GM20000 (cell line): Measurements from ENCODE around the gene GET4.
"Not testable (repeated sequence)": the region's sequence is repeated elsewhere in the genome, so short reads cannot be mapped to it uniquely, and the experiment has no call there.

Experiments
- DNase-seq: peaks from one replicate; pipeline ENCODE4 v3.0.0; 2012; ENCODE audit warnings: low spot score
- TF ChIP-seq, protein P1 (sequence below): IDR thresholded peaks from 2 replicates; pipeline ENCODE4 v1.5.1; 2012; ENCODE audit warnings: mild to moderate bottlenecking, control low read depth; ENCODE audit errors: extremely low read depth, missing control alignments

Gene GET4

GRCh38 chr7:937856-938484, 61.6 kb downstream of the GET4 start:
- TF ChIP-seq, protein P1, sequence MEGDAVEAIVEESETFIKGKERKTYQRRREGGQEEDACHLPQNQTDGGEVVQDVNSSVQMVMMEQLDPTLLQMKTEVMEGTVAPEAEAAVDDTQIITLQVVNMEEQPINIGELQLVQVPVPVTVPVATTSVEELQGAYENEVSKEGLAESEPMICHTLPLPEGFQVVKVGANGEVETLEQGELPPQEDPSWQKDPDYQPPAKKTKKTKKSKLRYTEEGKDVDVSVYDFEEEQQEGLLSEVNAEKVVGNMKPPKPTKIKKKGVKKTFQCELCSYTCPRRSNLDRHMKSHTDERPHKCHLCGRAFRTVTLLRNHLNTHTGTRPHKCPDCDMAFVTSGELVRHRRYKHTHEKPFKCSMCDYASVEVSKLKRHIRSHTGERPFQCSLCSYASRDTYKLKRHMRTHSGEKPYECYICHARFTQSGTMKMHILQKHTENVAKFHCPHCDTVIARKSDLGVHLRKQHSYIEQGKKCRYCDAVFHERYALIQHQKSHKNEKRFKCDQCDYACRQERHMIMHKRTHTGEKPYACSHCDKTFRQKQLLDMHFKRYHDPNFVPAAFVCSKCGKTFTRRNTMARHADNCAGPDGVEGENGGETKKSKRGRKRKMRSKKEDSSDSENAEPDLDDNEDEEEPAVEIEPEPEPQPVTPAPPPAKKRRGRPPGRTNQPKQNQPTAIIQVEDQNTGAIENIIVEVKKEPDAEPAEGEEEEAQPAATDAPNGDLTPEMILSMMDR: no peak
- no peak for DNase-seq

- DNase-seq: no peak
- TF ChIP-seq, protein P1: no peak
Observed at GRCh38 chr7:938546-939185, 62.3 kb downstream of the GET4 start.

DNA sequence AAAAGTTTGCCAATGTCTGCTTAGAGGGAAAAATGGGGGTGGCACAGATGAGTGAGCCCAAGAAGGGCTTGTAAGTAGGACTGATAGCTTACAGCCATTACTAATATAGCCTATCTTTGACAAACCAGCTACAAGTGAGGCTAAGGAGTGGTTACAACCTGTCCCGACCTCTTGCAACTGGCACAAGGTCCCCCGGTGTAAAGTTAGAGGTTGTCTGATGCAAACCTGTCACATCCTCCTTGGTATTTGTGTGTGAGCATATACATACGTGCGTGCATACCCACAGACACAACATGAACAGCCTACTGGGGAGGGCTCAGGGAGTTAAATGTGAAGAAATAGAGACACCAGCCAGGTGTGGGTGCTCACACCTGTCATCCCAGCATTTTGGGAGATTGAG, 63.5 kb downstream of the GET4 start:
- DNase-seq: no peak
- TF ChIP-seq, protein P1: no peak

DNA sequence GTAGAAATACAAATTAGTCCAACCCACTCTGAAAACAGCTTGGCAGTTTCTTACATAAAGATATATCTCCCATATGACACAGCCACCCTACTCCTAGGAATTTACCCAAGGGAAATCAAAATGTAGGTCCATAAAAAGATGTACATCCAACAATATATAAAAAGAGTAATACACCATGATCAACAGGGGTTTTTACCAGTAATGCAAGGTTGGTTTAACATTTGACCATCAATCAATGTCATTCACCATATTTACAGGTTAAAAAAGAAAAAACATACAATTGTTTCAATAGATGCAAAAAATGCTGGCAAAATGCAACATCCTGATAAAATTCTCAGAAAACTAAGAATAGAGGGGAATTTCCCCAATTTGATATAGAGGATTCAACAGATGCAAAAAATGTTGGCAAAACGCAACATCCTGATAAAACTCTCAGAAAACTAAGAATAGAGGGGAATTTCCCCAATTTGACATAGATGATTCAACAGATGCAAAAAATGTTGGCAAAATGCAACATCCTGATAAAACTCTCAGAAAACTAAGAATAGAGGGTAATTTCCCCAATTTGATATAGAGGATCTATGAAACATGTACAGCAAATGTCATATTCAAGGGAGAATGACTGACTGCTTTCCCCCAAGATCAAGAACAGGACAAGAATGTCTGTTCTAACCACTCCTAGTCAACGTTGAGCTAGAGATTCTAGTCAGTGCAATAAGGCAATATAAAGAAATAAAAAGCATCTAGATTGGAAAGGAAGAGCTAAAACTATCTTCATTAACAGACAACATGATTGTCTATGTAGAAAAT, 64.5 kb downstream of the GET4 start:
- no peak for DNase-seq
- TF ChIP-seq, protein P1: no peak

DNA sequence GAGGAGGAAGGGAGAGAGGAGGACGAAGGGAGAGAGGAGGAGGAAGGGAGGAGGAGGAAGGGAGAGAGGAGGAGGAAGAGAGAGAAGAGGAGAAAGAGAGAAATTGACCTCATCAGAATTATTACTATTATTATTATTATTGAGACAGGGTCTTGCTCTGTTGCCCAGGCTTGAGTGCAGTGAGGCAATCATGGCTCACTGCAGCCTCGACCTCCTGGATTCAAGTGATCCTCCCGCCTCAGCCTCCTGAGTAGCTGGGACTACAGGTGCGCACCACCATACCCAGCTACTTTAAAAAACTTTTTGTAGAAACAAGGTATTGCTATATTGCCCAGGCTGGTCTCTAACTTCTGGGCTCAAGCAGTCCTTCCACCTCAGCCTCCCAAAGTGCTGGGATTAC, 67.4 kb downstream of the GET4 start:
- not testable (repeated sequence) for DNase-seq

- DNase-seq: no peak
- TF ChIP-seq, protein P1: no peak
Observed at GRCh38 chr7:944744-945143, 68.4 kb downstream of the GET4 start.

DNA sequence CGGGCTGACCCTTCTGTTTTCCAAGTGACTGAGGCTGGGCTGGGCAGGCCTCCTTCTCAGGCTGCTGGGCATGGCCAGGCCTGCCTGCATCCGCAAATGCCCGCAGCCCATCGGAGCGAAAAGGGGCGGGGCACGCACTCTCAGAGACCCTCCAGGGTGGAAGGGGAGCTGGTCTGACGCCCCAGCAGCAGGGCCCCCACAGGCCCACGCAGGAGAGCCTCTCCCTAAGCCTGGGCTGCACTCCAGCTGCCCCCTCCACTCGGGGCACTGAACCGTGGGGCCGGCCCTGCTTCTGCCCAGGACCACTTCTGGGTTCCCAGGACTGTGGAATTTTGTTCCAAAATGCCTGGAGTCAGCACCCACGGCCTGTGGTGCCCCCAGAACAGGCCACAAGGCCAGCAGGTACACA, 68.8 kb downstream of the GET4 start:
- no peak for DNase-seq

More for the DNA sequence above, 68.8 kb downstream of the GET4 start:
- TF ChIP-seq, protein P1: no peak
